Natural killer cell (primary cell): Measurements from ENCODE around the gene NARF. TPM values are rescaled to one million over a fixed set of nuclear protein-coding genes. Genes with fewer than 3 reads are reported as not detected.
"Not testable (repeated sequence)": the region's sequence is repeated elsewhere in the genome, so short reads cannot be mapped to it uniquely, and the experiment has no call there.

ENCODE experiments used
- ATAC-seq, 3 donors: fragments of 150-1000 bp in 2 of 3; fragments of 200-7000 bp in 1 of 3; cut with Tn5 transposase; 1 replicate in 1 of 3; 2 replicates in 2 of 3; pipeline ENCODE4 v1.10.0; 2021; ENCODE audit warnings: mild to moderate bottlenecking in 2 of 3, moderate library complexity in 2 of 3
- DNase-seq, 2 donors: peaks; one replicate each; pipeline versions ENCODE4 v3.0.0 to v3.0.0-alpha.2; 2013 to 2021; ENCODE audit warnings: mixed read lengths in 1 of 2
- H3K27ac ChIP-seq: one replicate; pipeline ENCODE4 v1.5.1; 2013; ENCODE audit warnings: mild to moderate bottlenecking, low read length
- H3K27me3 ChIP-seq: one replicate; pipeline ENCODE4 v1.6.1; 2013; ENCODE audit warnings: low read length; ENCODE audit not compliant: control insufficient read depth, insufficient read depth
- H3K36me3 ChIP-seq: one replicate; pipeline ENCODE4 v1.6.1; 2013; ENCODE audit warnings: low read length; ENCODE audit not compliant: control insufficient read depth, insufficient read depth
- H3K4me1 ChIP-seq: one replicate; pipeline ENCODE4 v1.6.1; 2013; ENCODE audit warnings: low read length; ENCODE audit not compliant: control insufficient read depth, insufficient read depth
- H3K4me3 ChIP-seq: one replicate; pipeline ENCODE4 v1.5.1; 2013; ENCODE audit warnings: low read length
- H3K9me3 ChIP-seq: one replicate; pipeline ENCODE4 v1.6.1; 2013; ENCODE audit warnings: low read length; ENCODE audit not compliant: control insufficient read depth, insufficient read depth
- H3K27ac Mint-ChIP-seq, 2 donors: one replicate each; pipeline ENCODE4 v1.8.0; 2022; ENCODE audit warnings: mild to moderate bottlenecking in 2 of 2, mixed read lengths in 2 of 2, moderate library complexity in 1 of 2
- H3K27me3 Mint-ChIP-seq, 2 donors: one replicate each; pipeline ENCODE4 v1.8.0; 2022; ENCODE audit warnings: low read depth in 2 of 2, mixed read lengths in 2 of 2
- H3K36me3 Mint-ChIP-seq: one replicate; pipeline ENCODE4 v1.8.0; 2022; ENCODE audit warnings: mixed read lengths
- H3K4me1 Mint-ChIP-seq, 2 donors: one replicate each; pipeline ENCODE4 v1.8.0; 2022; ENCODE audit warnings: mixed read lengths in 2 of 2
- H3K4me3 Mint-ChIP-seq: one replicate; pipeline ENCODE4 v1.8.0; 2022; ENCODE audit warnings: mild to moderate bottlenecking, moderate library complexity, mixed read lengths
- H3K9me3 Mint-ChIP-seq, 2 donors: one replicate each; pipeline ENCODE4 v1.8.0; 2022; ENCODE audit warnings: mixed read lengths in 2 of 2
- WGBS: methylation state at CpG from one replicate; pipeline ENCODE4 v1.1.7; 2013; ENCODE audit warnings: missing lambda C conversion rate; ENCODE audit not compliant: insufficient coverage; 5-methylcytosine and 5-hydroxymethylcytosine counted together
- intact Hi-C: fragments of 100-400 bp; cut with micrococcal nuclease; formaldehyde crosslinking; loops from one replicate; pipeline ENCODE4 v1.14.2; 2022
- total RNA-seq, 4 donors: library from RNA; stranded (reverse); fragments of 120-200 nt in 1 of 4; gene quantifications; one replicate each; pipeline versions ENCODE4 v1.2.3 to v1.2.4, GENCODE V29; 2013 to 2022
- TF ChIP-seq, protein P1 (sequence below): fragments of 200-600 bp; IDR thresholded peaks from one replicate; pipeline ENCODE4 v1.8.0; 2022; ENCODE audit warnings: antibody characterized with exemption

The NARF gene
- total RNA-seq, 3 donors from 2014 or later (not counting 1 experiment from before 2014, with no cell fraction given) = 130 to 203 (median 158) TPM

DNA sequence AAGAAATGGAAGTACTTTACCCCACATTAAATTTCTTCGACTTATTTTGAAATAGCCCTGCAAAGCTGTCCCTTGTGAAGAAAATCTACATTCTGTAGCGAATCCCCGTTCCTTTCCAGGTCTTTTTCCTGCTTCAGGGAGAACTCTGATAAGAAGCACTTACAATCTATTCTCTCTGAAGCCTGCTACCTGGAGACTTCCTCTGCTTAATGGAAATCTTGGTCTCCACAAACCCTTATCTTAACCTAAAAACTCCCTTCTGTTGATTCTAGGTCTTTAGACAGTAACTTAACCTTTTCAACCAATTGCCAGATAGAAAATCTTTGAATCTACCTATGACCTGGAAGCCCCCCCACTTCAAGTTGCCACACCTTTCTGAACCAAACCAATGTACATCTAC lies 6.4 kb upstream of the NARF start:
- H3K4me3 ChIP-seq = no peak overlapping the region
- intact Hi-C loops = no loop called here
- 99% methylated on average over 3 of the region's 3 CpGs for WGBS
- Mint-ChIP-seq H3K4me1 (peaks cover 28 to 34% of the 10 kb centered on the region in 2 donors), H3K36me3 (no peaks in the 10 kb centered on the region), H3K27me3 (no peaks in the 10 kb centered on the region), H3K9me3 (no peaks in the 10 kb centered on the region), H3K4me3 (peak overlapping the region; percentile 43), H3K27ac (peak overlapping the region in 1 of 2 donors; percentile 71)
- TF ChIP-seq, protein P1, sequence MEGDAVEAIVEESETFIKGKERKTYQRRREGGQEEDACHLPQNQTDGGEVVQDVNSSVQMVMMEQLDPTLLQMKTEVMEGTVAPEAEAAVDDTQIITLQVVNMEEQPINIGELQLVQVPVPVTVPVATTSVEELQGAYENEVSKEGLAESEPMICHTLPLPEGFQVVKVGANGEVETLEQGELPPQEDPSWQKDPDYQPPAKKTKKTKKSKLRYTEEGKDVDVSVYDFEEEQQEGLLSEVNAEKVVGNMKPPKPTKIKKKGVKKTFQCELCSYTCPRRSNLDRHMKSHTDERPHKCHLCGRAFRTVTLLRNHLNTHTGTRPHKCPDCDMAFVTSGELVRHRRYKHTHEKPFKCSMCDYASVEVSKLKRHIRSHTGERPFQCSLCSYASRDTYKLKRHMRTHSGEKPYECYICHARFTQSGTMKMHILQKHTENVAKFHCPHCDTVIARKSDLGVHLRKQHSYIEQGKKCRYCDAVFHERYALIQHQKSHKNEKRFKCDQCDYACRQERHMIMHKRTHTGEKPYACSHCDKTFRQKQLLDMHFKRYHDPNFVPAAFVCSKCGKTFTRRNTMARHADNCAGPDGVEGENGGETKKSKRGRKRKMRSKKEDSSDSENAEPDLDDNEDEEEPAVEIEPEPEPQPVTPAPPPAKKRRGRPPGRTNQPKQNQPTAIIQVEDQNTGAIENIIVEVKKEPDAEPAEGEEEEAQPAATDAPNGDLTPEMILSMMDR = no peak
- peaks cover 6% of the 10 kb centered on the region for H3K36me3 ChIP-seq
- peaks cover 34% of the 10 kb centered on the region for H3K4me1 ChIP-seq
- no peak overlapping the region for H3K27ac ChIP-seq
- DNase-seq (no peak), ATAC-seq (no peak)
- H3K27me3 ChIP-seq = no peaks in the 10 kb centered on the region
- no peaks in the 10 kb centered on the region for H3K9me3 ChIP-seq

DNA sequence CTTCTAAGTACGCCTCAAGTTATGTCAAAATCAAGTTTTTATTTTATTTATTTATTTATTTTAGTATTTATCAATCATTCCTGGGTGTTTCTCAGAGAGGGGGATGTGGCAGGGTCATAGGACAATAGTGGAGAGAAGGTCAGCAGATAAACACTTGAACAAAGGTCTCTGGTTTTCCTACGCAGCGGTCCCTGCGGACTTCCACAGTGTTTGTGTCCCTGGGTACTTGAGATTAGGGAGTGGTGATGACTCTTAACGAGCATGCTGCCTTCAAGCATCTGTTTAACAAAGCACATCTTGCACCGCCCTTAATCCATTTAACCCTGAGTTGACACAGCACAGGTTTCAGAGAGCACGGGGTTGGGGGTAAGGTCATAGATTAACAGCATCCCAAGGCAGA lies 5.4 kb upstream of the NARF start:
- intact Hi-C loops, H3K9me3 ChIP-seq, H3K27me3 ChIP-seq, H3K9me3 Mint-ChIP-seq, H3K27ac ChIP-seq, H3K4me3 ChIP-seq, H3K36me3 Mint-ChIP-seq, ATAC-seq, H3K27me3 Mint-ChIP-seq, H3K27ac Mint-ChIP-seq, DNase-seq, H3K4me3 Mint-ChIP-seq, H3K36me3 ChIP-seq: not testable (repeated sequence)
- WGBS = 100% methylated on average over 5 of the region's 7 CpGs
- peaks cover 32 to 37% of the 10 kb centered on the region in 2 donors for H3K4me1 Mint-ChIP-seq
- peaks cover 29% of the 10 kb centered on the region for H3K4me1 ChIP-seq

DNA sequence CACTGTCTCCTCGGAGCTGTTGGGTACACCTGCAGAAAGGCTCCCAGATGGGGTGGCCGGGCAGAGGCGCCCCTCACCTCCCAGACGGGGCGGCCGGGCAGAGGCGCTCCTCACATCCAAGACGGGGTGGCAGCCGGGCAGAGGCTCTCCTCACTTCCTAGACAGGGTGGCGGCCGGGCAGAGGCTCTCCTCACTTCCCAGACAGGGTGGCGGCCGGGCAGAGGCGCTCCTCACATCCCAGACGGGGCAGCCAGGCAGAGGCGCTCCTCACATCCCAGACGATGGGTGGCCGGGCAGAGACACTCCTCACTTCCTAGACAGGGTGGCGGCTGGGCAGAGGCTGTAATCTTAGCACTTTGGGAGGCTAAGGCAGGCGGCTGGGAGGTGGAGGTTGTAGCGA lies 4.8 kb upstream of the NARF start:
- H3K4me3 ChIP-seq, H3K27me3 ChIP-seq, H3K27ac ChIP-seq, ATAC-seq, H3K36me3 Mint-ChIP-seq, H3K36me3 ChIP-seq, H3K9me3 ChIP-seq, H3K27me3 Mint-ChIP-seq, H3K4me3 Mint-ChIP-seq, H3K27ac Mint-ChIP-seq, intact Hi-C loops, DNase-seq, H3K9me3 Mint-ChIP-seq: not testable (repeated sequence)
- 95% methylated on average over 21 of the region's 21 CpGs for WGBS
- peaks cover 27% of the 10 kb centered on the region for H3K4me1 ChIP-seq
- H3K4me1 Mint-ChIP-seq = peaks cover 32 to 37% of the 10 kb centered on the region in 2 donors

DNA sequence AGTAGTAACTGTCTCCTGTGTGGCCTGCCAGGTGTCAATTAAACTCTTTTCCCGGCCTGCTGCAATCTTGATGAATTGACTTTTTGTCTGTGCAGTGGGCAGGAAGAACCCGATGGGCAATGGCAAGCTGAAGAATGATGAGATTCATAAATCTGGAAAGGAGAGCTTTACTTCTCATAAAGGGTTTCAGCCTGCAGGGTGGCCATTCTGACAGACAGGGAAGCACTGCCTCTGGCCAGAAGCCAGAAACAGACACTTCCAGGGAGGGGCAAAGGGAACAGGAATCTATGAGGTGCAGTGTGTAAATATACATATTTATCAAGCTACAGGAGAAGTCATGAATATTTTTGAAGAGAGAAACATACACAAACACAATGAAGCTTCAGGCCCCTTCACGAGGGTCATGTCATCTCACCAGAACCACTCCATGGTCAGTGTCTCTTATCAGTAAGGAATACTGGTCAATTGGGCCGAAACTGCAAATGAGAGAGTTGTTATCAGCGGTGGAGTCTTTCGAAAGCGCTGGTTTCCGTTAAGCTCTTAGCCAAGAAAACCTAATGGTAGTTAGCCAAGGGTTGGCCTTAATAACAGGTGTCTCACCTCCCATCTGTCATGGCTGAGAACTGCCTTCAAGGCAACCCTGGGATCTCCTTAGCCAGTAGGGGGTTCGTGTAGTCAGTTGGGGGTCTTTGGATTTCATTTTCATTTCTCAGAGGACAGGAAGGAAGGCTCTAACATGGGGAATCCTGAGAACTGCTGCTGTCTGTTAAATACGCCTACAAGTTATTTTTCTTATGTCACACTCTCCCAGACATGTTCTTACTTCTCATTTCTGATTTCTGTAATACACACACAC lies 1.2 kb upstream of the NARF start:
- intact Hi-C loops = no loop called here
- H3K36me3 ChIP-seq = peaks cover 17% of the 10 kb centered on the region
- Mint-ChIP-seq H3K27ac (peak overlapping the region; percentile 97 to 99), H3K27me3 (no peaks in the 10 kb centered on the region), H3K4me1 (peaks cover 29 to 30% of the 10 kb centered on the region in 2 donors), H3K36me3 (no peaks in the 10 kb centered on the region), H3K4me3 (peak overlapping the region; percentile 96), H3K9me3 (no peaks in the 10 kb centered on the region)
- peak overlapping the region; percentile 61 for H3K4me3 ChIP-seq
- H3K4me1 ChIP-seq = peaks cover 18% of the 10 kb centered on the region
- H3K27me3 ChIP-seq = no peaks in the 10 kb centered on the region
- H3K27ac ChIP-seq = peak overlapping the region; percentile 97
- TF ChIP-seq, protein P1 = no peak
- no peaks in the 10 kb centered on the region for H3K9me3 ChIP-seq
- DNase-seq (peak in 1 of 2 donors; percentile 39), ATAC-seq (no peak)
- WGBS = 78% methylated on average over 9 of the region's 10 CpGs
